Kidney (tissue), 14 donors: ENCODE results near the gene SYT17. TPM values are rescaled to one million over a fixed set of nuclear protein-coding genes. Genes with fewer than 3 reads are reported as not detected.

Experiments
- DNase-seq, 5 donors: peaks; one replicate each; pipeline ENCODE4 v3.0.0-alpha.2; 2013 to 2020
- FAIRE-seq: peaks from 2 replicates; lab custom pipeline; 2012; peaks lifted over from hg19 to GRCh38; lab: Jason Lieb, UNC
- H3K27ac ChIP-seq, 2 donors: one replicate each; pipeline ENCODE4 v1.7.0; 2013; ENCODE audit warnings: low read depth in 2 of 2, low read length in 2 of 2, inconsistent platforms in 1 of 2
- H3K27me3 ChIP-seq: one replicate; pipeline ENCODE4 v1.7.1; 2013; ENCODE audit warnings: low read length, inconsistent platforms; ENCODE audit not compliant: control insufficient read depth, insufficient read depth
- H3K36me3 ChIP-seq, 3 donors: one replicate each; pipeline versions ENCODE4 v1.7.0 to v1.7.1; 2013; ENCODE audit warnings: low read length in 3 of 3, control low read depth in 1 of 3, inconsistent platforms in 1 of 3; ENCODE audit not compliant: insufficient read depth in 3 of 3, control insufficient read depth in 2 of 3
- H3K4me1 ChIP-seq, 3 donors: one replicate each; pipeline versions ENCODE4 v1.7.0 to v1.7.1; 2013; ENCODE audit warnings: low read length in 3 of 3, inconsistent platforms in 1 of 3, low read depth in 1 of 3; ENCODE audit not compliant: control insufficient read depth in 2 of 3, insufficient read depth in 2 of 3
- H3K4me3 ChIP-seq, 3 donors: one replicate each; pipeline versions ENCODE4 v1.7.0 to v1.8.1; 2013; ENCODE audit warnings: low read length in 3 of 3, control low read depth in 1 of 3, inconsistent platforms in 1 of 3
- H3K9ac ChIP-seq, 3 donors: one replicate each; pipeline versions ENCODE4 v1.7.0 to v1.7.1; 2013; ENCODE audit warnings: low read length in 3 of 3, control low read depth in 1 of 3, inconsistent platforms in 1 of 3
- H3K9me3 ChIP-seq, 3 donors: one replicate each; pipeline versions ENCODE4 v1.7.0 to v1.7.1; 2013; ENCODE audit warnings: low read length in 3 of 3, control low read depth in 1 of 3, inconsistent platforms in 1 of 3; ENCODE audit not compliant: control insufficient read depth in 2 of 3, insufficient read depth in 1 of 3
- intact Hi-C: fragments of 100-400 bp; cut with DNase I; formaldehyde crosslinking; loops from one replicate; pipeline ENCODE4 v1.11.1; 2022
- polyA plus RNA-seq: library from polyadenylated mRNA; stranded (reverse); fragments of 350-450 nt; fragmentation: Illumina TruSeq; extraction: RNeasy Lipid Tissue Mini Kit (QIAGEN cat#74804); gene quantifications from one replicate; pipeline ENCODE4 v1.2.3, GENCODE V29; 2014; ENCODE audit warnings: low read depth, low replicate concordance; ENCODE audit not compliant: insufficient read depth
- total RNA-seq: library from RNA; stranded (reverse); fragmentation: NEBNext Ultra II Directional; extraction: Animal tissue kit (Norgen Biotek cat#: 25700); gene quantifications from one replicate; pipeline ENCODE4 v1.2.1, GENCODE V29; 2021
- TF ChIP-seq, protein P1 (sequence below): IDR thresholded peaks from 3 replicates; pipeline ENCODE4 v1.5.1; 2012; ENCODE audit warnings: mild to moderate bottlenecking, moderate library complexity, borderline replicate concordance; ENCODE audit not compliant: insufficient read depth; ENCODE audit errors: extremely low read depth
- donor health status: control.
- donor health status: control.
- donor health status: control.
- donor health status: control.
- donor health status: control.
- donor health status: DM: yes; HTN: yes; CAD: no.
- donor health status: Normal renal cell carcinoma (clear cell type).

The SYT17 gene
- total and polyA plus RNA-seq, 2 donors from 2014 or later, result 5.8 to 8.8 TPM

DNA sequence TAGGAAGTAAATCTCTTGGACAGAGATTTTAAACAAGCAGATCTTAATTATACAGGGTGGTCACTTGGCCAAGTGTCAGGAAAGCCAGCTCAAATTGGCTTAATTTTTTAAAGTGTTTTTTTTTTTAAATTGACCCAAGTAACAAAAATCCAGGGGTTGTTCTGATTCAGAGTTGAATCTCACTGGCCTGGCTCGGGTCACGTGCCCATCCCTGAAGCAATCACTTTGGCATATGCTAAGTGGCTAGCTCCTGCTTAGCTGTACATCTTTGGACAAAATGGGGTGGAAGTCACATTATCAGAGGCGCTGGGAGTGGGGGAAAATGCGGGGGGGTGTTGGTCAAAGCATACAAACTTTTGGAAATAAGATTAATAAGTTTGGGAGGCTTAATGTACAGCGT is 141.1 kb downstream of the SYT17 start:
- H3K27ac ChIP-seq, result no peak overlapping the region
- FAIRE-seq, result no peak
- H3K9me3 ChIP-seq, result no peaks in the 10 kb centered on the region
- H3K4me1 ChIP-seq, result no peaks in the 10 kb centered on the region
- TF ChIP-seq, protein P1, sequence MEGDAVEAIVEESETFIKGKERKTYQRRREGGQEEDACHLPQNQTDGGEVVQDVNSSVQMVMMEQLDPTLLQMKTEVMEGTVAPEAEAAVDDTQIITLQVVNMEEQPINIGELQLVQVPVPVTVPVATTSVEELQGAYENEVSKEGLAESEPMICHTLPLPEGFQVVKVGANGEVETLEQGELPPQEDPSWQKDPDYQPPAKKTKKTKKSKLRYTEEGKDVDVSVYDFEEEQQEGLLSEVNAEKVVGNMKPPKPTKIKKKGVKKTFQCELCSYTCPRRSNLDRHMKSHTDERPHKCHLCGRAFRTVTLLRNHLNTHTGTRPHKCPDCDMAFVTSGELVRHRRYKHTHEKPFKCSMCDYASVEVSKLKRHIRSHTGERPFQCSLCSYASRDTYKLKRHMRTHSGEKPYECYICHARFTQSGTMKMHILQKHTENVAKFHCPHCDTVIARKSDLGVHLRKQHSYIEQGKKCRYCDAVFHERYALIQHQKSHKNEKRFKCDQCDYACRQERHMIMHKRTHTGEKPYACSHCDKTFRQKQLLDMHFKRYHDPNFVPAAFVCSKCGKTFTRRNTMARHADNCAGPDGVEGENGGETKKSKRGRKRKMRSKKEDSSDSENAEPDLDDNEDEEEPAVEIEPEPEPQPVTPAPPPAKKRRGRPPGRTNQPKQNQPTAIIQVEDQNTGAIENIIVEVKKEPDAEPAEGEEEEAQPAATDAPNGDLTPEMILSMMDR, result no peak
- no peaks in the 10 kb centered on the region for H3K27me3 ChIP-seq
- no peak overlapping the region for H3K4me3 ChIP-seq
- no peak for DNase-seq
- no peaks in the 10 kb centered on the region for H3K36me3 ChIP-seq
- intact Hi-C loops, result no loop called here
- no peak overlapping the region for H3K9ac ChIP-seq

DNA sequence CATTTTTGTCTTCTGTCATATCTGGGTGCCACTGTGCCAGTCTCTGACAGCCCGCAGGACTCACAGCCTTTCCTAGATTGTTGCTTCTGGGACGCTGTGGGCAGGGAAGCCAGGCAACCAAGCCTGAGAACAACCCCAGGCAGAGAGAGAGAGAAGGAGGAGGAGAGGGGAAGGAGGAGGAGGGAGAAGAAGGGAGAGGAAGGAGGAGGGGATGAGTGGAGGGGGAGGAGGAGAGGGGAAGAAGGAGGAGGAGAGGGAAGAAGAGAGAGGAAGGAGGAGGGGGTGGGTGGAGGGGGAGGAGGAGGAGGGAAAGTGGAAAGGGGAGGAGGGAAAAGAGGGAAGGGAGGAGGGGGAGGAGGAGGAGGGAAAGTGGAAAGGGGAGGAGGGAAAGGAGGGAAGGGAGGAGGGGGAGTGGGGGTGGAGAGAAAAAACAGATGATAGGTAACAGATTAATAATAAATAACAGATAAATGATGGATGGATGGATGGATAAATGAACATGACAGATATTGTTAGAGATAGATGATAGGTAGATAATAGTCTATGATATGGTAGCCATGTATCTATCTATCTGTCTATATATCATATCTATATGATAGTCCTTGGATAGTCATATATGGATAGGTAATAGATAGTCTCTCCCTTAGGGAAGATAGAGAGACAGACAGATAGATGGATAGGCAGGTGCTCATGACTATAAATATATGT is 146.8 kb downstream of the SYT17 start:
- Histone ChIP-seq H3K4me3 (no peak overlapping the region), H3K27ac (no peak overlapping the region), H3K9ac (no peak overlapping the region), H3K4me1 (no peaks in the 10 kb centered on the region), H3K36me3 (no peaks in the 10 kb centered on the region), H3K9me3 (no peaks in the 10 kb centered on the region), H3K27me3 (no peaks in the 10 kb centered on the region)
- intact Hi-C loops, result no loop called here
- no peak for FAIRE-seq
- TF ChIP-seq, protein P1, result no peak
- DNase-seq, result no peak

DNA sequence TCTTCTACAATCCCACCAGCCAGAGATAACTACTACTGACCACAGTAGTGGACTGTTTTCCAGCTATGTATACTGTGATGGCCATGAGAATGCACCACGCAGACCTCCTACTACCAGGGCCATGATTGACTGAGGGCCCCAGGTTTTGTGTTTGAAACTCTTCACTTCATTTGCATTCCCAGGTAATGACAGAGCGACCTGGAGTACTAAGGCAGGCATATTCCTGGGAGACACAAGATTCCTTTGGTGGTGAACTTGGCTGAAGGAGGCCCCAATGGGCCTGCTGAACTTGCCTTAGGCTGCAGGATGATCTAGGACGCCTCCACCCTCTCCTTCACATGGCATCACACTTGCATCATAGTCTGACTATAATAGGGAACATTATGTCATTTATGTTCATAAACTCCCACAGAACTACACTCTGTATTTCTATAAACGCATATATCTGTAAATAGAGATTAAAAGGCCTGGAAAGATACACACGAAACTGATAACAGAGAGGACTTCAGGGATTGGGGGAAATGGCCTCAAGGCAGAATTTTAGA is 147.9 kb downstream of the SYT17 start:
- FAIRE-seq (no peak), DNase-seq (no peak)
- H3K4me1 ChIP-seq, result no peaks in the 10 kb centered on the region
- no peaks in the 10 kb centered on the region for H3K27me3 ChIP-seq
- intact Hi-C loops, result no loop called here
- TF ChIP-seq, protein P1, result no peak
- H3K9ac ChIP-seq, result no peak overlapping the region
- H3K4me3 ChIP-seq, result no peak overlapping the region
- no peak overlapping the region for H3K27ac ChIP-seq
- no peaks in the 10 kb centered on the region for H3K36me3 ChIP-seq
- H3K9me3 ChIP-seq, result no peaks in the 10 kb centered on the region
